Breast epithelium (tissue), 4 donors: ENCODE data around the gene ENSA. TPM values are rescaled to one million over a fixed set of nuclear protein-coding genes. Genes with fewer than 3 reads are reported as not detected.
"Not testable (repeated sequence)": the region's sequence is repeated elsewhere in the genome, so short reads cannot be mapped to it uniquely, and the experiment has no call there.

Experiments used
- DNase-seq, 2 donors: peaks; one replicate each; pipeline ENCODE4 v3.0.0-alpha.2; 2019; ENCODE audit warnings: low spot score in 2 of 2
- H3K27ac ChIP-seq, 2 donors: fragments of 200-600 bp; sonication (generic) in 1 of 2; one replicate each; pipeline ENCODE4 v1.5.1; 2016 to 2019; ENCODE audit warnings: mild to moderate bottlenecking in 1 of 2
- H3K27me3 ChIP-seq, 2 donors: fragments of 200-600 bp; sonication (generic) in 1 of 2; one replicate each; pipeline versions ENCODE4 v1.5.1 to v1.6.0; 2017 to 2019; ENCODE audit warnings: control low read depth in 1 of 2, mild to moderate bottlenecking in 1 of 2
- H3K36me3 ChIP-seq: fragments of 200-600 bp; one replicate; pipeline ENCODE4 v1.5.1; 2019
- H3K4me1 ChIP-seq, 2 donors: fragments of 200-600 bp; sonication (generic); one replicate each; pipeline ENCODE4 v1.5.1; 2016 to 2019; ENCODE audit warnings: control low read depth in 1 of 2
- H3K4me3 ChIP-seq, 3 donors: fragments of 200-600 bp; sonication (generic); 1 replicate in 2 of 3; 2 replicates in 1 of 3; pipeline ENCODE4 v1.5.1; 2016 to 2019; ENCODE audit warnings: mild to moderate bottlenecking in 3 of 3, moderate library complexity in 2 of 3
- H3K9me3 ChIP-seq, 2 donors: fragments of 200-600 bp; sonication (generic) in 1 of 2; one replicate each; pipeline ENCODE4 v1.5.1; 2016 to 2019; ENCODE audit warnings: control low read depth in 1 of 2
- CTCF ChIP-seq, 3 donors: fragments of 450-650 bp; IDR thresholded peaks; one replicate each; pipeline ENCODE4 v1.5.1; 2016 to 2017; ENCODE audit warnings: antibody characterized with exemption in 3 of 3, mild to moderate bottlenecking in 3 of 3, moderate library complexity in 3 of 3
- POLR2A ChIP-seq: fragments of 450-650 bp; IDR thresholded peaks from one replicate; pipeline ENCODE4 v1.6.1; 2016; ENCODE audit warnings: antibody characterized with exemption, mild to moderate bottlenecking, moderate library complexity
- POLR2AphosphoS5 ChIP-seq, 3 donors: sonication (generic); formaldehyde crosslinking; IDR thresholded peaks; one replicate each; pipeline ENCODE4 v1.6.1; 2017; ENCODE audit warnings: antibody characterized with exemption in 3 of 3
- intact Hi-C: fragments of 100-400 bp; cut with DNase I; formaldehyde crosslinking; loops from one replicate; pipeline ENCODE4 v1.15.1; 2023; ENCODE audit warnings: low total_unique reads
- total RNA-seq, 3 donors: library from RNA; depleted of rRNA; stranded (reverse); fragments of >200 nt; gene quantifications; one replicate each; pipeline ENCODE4 v1.1.0, GENCODE V29; 2016

Gene ENSA
- total RNA-seq, 3 donors from 2014 or later = 187 to 273 (median 194) TPM

- H3K9me3 ChIP-seq, H3K27me3 ChIP-seq, intact Hi-C loops, H3K36me3 ChIP-seq: not testable (repeated sequence)
- TF ChIP-seq POLR2AphosphoS5 (IDR thresholded peaks at IDR 0.05) = peak in 2 of 3 donors; percentile 39 to 93
- Histone ChIP-seq H3K4me1 (peaks cover 4 to 32% of the 10 kb centered on the region in 2 donors), H3K27ac (peak overlapping the region; percentile 53 to 100), H3K4me3 (peak overlapping the region; percentile 23 to 99 (median 96))
- DNase-seq = peak in 1 of 2 donors; percentile 23
Measured at GRCh38 chr1:150573648-150574071, 55.8 kb downstream of the ENSA start.

- TF ChIP-seq CTCF (IDR thresholded peaks at IDR 0.05) (no peak), POLR2AphosphoS5 (IDR thresholded peaks at IDR 0.05) (peak in 2 of 3 donors; percentile 6 to 75), POLR2A (peak; percentile 9)
- Histone ChIP-seq H3K36me3 (no peaks in the 10 kb centered on the region), H3K27ac (peak overlapping the region; percentile 53 to 100), H3K4me3 (peak overlapping the region; percentile 23 to 99 (median 96)), H3K9me3 (no peaks in the 10 kb centered on the region), H3K4me1 (peaks cover 4 to 35% of the 10 kb centered on the region in 2 donors), H3K27me3 (no peaks in the 10 kb centered on the region)
- intact Hi-C loops = no loop called here
- DNase-seq = no peak
Measured at GRCh38 chr1:150572918-150573647, 56.3 kb downstream of the ENSA start.

Other genes with a start within 250 kb of the ENSA start
- gene TARS2, start 142.2 kb downstream of the ENSA start, total RNA-seq = 10 to 100 TPM; 12.1 to 21.4 (median 19.9) TPM
- 10 to 100 TPM in 2 of 3 donors, 1 to 10 TPM in 1; 4.0 to 53.3 (median 10.2) TPM for gene ECM1, start 121.5 kb downstream of the ENSA start, total RNA-seq
- gene FALEC, start 113.9 kb downstream of the ENSA start, total RNA-seq = 1 to 10 TPM in 1 of 3 donors, not detected in 2; 2.2 TPM
- gene ADAMTSL4, start 80.2 kb downstream of the ENSA start, total RNA-seq = 10 to 100 TPM; 11.3 to 31.8 (median 30.2) TPM
- gene MCL1, start 50.0 kb downstream of the ENSA start, total RNA-seq = 100 to 1,000 TPM; 257 to 535 (median 333) TPM
- gene GOLPH3L, start 67.5 kb upstream of the ENSA start, total RNA-seq = 10 to 100 TPM; 22.2 to 44.3 (median 31.8) TPM
- gene HORMAD1, start 91.3 kb upstream of the ENSA start, total RNA-seq = under 1 TPM in 2 of 3 donors, not detected in 1; 0.48 to 0.66 TPM
- 100 to 1,000 TPM in 2 of 3 donors, 10 to 100 TPM in 1; 36.1 to 218 (median 153) TPM for gene CTSS, start 136.2 kb upstream of the ENSA start, total RNA-seq
- 100 to 1,000 TPM; 111 to 590 (median 204) TPM for gene CTSK, start 178.6 kb upstream of the ENSA start, total RNA-seq
- gene ARNT, start 247.0 kb upstream of the ENSA start, total RNA-seq = 10 to 100 TPM; 62.5 to 76.5 (median 72.1) TPM